Smooth muscle cell of the brain vasculature (primary cell): ENCODE data around the gene MAML3.

ENCODE experiments used
- DNase-seq: peaks from one replicate; pipeline ENCODE4 v3.0.0-alpha.2; 2012; ENCODE audit warnings: low read depth, low spot score

The MAML3 gene

GRCh38 chr4:139785356-139785755 lies 368.6 kb downstream of the MAML3 start:
- no peak for DNase-seq

GRCh38 chr4:139783741-139784484 lies 370.1 kb downstream of the MAML3 start:
- no peak for DNase-seq

GRCh38 chr4:139782926-139783522 lies 371.0 kb downstream of the MAML3 start:
- no peak for DNase-seq

DNA sequence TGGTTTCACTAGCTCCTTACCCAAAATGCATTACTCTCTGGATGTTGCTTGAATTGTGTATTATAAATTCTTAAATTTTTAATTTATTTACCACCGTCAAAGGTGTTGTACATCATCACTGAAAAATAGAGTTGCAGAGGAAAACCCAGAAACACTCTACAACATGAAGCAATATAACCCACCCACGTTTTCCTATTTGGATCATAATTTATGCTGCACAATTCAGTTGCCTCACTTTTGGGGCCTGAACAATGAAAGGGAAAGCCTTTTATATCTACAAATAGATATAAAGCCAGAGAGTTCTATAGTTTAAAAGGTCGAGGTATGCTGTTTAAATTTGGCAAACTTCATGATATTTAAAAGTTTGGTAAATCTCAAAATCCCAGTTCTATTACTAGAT lies 372.9 kb downstream of the MAML3 start:
- no peak for DNase-seq

DNA sequence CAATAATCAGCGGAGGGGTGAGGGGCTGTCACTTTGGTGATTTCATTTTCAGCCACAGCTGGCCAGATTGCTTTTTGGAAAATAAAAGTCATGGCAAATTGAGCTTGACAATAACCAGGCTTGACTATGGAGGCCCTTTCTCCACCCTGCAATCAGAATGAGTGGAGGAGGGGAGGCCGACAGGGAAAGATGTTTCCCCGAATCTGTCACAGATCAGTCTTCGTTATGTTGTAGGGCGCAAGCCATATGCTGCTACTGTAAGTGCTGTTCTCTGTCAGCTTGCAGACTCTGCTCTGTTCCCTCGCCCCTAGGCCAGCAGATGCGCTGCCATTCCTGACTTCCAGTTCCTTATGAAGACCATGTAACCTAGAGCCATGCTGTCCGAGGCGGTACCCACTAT lies 374.3 kb downstream of the MAML3 start:
- DNase-seq: no peak

- DNase-seq: no peak
Observed at GRCh38 chr4:139777757-139778156, 376.2 kb downstream of the MAML3 start.

- no peak for DNase-seq
Observed at GRCh38 chr4:139776235-139776634, 377.7 kb downstream of the MAML3 start.

DNA sequence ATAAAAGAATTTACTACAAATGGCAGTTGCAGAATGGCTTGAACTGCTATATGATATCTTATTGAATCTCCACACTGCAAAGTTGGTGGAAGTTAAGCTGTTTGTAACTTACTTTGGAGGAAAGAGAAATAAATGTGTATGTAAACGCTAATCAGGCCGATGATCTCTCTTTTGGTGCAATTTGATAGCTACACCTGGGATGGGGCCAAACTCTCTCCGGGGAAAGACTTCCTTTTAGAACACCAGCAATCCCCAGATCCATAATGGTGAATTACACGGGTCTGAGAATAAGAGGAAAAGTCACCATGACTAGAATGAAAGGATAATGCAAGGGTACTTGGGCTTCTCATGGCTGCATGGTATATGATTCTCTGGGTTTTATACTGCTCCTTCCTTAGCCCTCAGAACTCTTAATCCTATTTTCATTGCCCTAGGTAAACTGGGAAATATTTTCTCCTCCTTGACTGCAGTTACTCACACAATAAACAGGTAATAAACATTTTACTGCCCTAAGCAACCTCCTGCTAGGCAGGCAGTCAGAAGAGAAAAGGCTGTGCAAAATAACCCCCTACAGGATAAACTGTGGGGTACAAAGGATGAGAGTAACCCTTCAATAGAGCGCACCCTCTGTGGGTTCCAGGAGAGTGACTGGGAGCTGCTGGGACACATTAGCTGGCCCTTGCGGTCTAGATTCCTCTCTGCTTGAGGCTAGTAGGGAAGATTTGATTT lies 379.1 kb downstream of the MAML3 start:
- no peak for DNase-seq

DNA sequence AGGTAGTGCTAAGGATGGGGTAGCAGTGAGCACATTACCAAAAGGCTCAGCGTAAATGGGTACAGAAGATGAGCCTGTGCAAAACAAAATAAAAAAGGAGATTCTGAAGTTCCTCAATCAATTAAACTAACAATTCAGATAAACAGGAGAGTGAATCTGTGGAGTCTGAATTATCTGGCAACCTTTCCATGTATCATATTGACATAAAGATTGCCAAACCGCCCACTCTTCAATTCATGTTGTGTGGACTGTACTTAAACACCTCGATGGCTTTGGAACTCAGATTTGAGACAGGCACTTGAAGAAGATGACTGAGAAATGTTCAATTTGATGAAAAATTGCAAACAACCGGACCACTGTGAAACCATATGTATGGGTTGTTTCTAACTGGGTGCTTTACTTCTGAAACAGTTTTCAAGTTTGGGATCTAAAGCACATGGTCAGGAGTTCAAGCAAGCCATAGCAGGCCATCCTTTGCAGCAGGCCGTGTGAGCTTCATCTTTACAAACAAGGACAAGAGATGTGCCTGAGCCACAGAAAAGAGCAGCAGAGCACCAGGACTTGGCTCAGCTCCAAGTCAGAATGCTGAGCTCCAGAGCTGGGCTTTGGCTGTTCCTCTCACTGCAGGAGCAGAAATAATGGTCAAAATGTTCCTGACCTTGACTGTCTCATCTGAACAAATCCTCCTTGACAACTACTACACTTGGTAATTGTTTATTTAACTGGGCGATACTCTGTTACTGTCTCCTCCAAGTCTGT lies 380.2 kb downstream of the MAML3 start:
- DNase-seq: no peak

DNA sequence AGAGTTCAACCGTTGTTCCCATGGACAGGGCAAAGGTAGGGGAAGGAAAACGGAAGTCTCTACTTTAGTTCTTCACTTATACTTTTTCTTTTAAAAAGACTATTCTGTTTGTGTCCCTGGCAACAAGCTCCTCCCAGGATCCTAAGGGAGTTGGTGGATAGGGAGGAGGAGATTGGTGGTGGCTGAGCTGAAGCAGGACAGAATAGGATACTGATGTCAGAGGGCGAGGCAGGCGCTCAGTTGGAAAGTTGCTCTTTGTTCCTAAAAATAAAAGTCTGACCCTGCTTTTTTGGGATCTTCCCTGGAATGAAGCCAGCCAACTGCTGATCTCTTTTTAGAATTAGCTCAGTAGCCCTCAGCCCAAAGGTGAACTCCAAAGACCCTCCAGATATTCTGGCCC lies 383.6 kb downstream of the MAML3 start:
- DNase-seq: no peak

- no peak for DNase-seq
Observed at GRCh38 chr4:139769364-139769763, 384.6 kb downstream of the MAML3 start.

GRCh38 chr4:139768896-139769295 lies 385.1 kb downstream of the MAML3 start:
- no peak for DNase-seq

DNA sequence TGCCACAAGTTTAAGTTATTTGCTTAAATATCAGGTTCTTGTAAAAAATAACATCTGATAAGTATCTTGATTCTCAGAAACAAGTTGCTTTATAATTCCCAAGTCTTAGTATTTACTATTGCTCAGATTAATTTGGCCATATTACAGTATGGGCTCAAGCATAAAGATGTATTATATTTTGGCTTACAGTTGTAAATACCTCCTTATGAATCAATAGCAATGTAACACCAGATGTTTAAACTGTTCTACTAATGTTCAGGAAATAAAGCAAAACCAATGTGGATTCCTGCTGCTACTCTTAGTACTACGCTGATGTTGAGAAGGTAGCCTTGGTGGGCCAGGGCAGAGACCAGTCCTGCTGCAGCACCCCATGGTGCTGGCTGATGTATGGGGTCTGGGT lies 385.6 kb downstream of the MAML3 start:
- no peak for DNase-seq

- no peak for DNase-seq
Observed at GRCh38 chr4:139767585-139767984, 386.4 kb downstream of the MAML3 start.

- DNase-seq: no peak
Observed at GRCh38 chr4:139767168-139767567, 386.8 kb downstream of the MAML3 start.

DNA sequence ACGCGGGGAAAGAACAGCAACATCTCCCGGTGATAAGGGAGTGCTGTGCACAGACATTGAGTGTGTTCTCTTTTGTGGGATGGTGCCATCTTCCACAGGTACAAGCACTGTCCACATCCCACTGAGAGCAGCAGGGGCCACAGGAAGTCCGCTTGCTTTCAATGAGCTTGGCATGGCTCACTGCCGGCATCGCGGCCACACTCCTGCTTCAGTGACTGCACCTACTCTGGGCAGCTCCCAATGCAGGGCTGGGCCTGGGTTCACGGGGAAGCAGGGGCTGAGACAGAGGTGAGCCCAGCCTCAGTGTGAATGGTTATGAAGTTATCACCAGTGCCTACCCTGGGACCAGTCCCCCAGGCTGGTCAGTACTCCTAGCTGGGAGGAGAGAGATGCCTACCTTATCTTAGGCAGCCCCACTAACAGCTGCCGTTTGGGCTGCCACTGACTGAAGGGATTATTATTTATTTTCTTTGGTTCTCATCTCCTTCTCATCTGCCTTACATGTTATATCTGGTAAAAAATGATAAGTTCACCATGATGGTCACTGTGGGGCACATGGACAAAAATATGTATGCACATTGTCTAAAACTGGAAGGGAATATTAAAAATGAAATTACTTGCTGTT lies 389.2 kb downstream of the MAML3 start:
- no peak for DNase-seq

GRCh38 chr4:139764182-139764581 lies 389.8 kb downstream of the MAML3 start:
- DNase-seq: no peak

GRCh38 chr4:139763672-139764071 lies 390.3 kb downstream of the MAML3 start:
- no peak for DNase-seq

GRCh38 chr4:139763205-139763604 lies 390.8 kb downstream of the MAML3 start:
- DNase-seq: no peak

- no peak for DNase-seq
Observed at GRCh38 chr4:139762720-139763119, 391.3 kb downstream of the MAML3 start.

GRCh38 chr4:139761461-139761860 lies 392.5 kb downstream of the MAML3 start:
- DNase-seq: no peak

- DNase-seq: no peak
Observed at GRCh38 chr4:139760567-139760966, 393.4 kb downstream of the MAML3 start.
